GM12878 (cell line): ENCODE results near the gene ICAM2. TPM values are rescaled to one million over a fixed set of nuclear protein-coding genes. Genes with fewer than 3 reads are reported as not detected.

Source experiments
- ATAC-seq: fragments of 200-7000 bp; cut with Tn5 transposase; 3 replicates; pipeline ENCODE4 v1.9.1; 2020; ENCODE audit warnings: mild to moderate bottlenecking, moderate library complexity
- BruUV-seq: library from RNA; stranded (reverse); fragments of 400-500 nt; replicated peaks from 2 replicates; lab custom pipeline; 2021; lab: Mats Ljungman, UMichigan
- CTCF ChIA-PET: fragments of 300-600 bp; sonication (Branson Sonifier 250); formaldehyde crosslinking; extraction: SDS; loops from one replicate; lab custom pipeline; 2021; ENCODE audit warnings: inconsistent platforms; lab: Yijun Ruan, JAX
- POLR2A ChIA-PET: fragments of 350-600 bp; formaldehyde crosslinking; extraction: SDS; loops from one replicate; lab custom pipeline; 2021; ENCODE audit warnings: inconsistent platforms; lab: Charles Lee
- RAD21 ChIA-PET: fragments of 300-600 bp; sonication (Branson Sonifier 250); formaldehyde crosslinking; loops from one replicate; lab custom pipeline; 2023; ENCODE audit warnings: antibody characterized with exemption; ENCODE audit not compliant: unreplicated experiment; lab: Charles Lee
- SMC1A ChIA-PET: fragments of 300-600 bp; sonication (Branson Sonifier 250); formaldehyde crosslinking; loops from one replicate; lab custom pipeline; 2023; ENCODE audit not compliant: unreplicated experiment, uncharacterized antibody; lab: Charles Lee
- DNase-seq: peaks from one replicate; pipeline ENCODE4 v3.0.0-alpha.2; 2011; ENCODE audit warnings: low read depth, low spot score
- FAIRE-seq: peaks from 3 replicates; lab custom pipeline; 2011; peaks lifted over from hg19 to GRCh38; lab: Jason Lieb, UNC
- H2AFZ ChIP-seq: 2 replicates; pipeline ENCODE4 v1.6.0; 2011; ENCODE audit warnings: low read depth, low read length, control low read depth; ENCODE audit not compliant: control insufficient read depth
- H3K27ac ChIP-seq: 2 replicates; pipeline ENCODE4 v1.5.1; 2011; ENCODE audit warnings: control low read depth; ENCODE audit not compliant: control insufficient read depth, insufficient read depth
- H3K27me3 ChIP-seq, 2 experiments: replicated peaks in 1 of 2; 2 replicates each; pipeline versions ENCODE4 v1.6.0 to v1.6.1; 2011; ENCODE audit warnings: low read length in 1 of 2; ENCODE audit not compliant: control insufficient read depth in 2 of 2, insufficient read depth in 2 of 2
- H3K36me3 ChIP-seq, 2 experiments: 2 replicates each; pipeline ENCODE4 v1.5.1; 2011; ENCODE audit warnings: low read length in 1 of 2; ENCODE audit not compliant: control insufficient read depth in 2 of 2, insufficient read depth in 2 of 2
- H3K4me1 ChIP-seq: 2 replicates; pipeline ENCODE4 v1.6.1; 2011; ENCODE audit warnings: mild to moderate bottlenecking, low read length, moderate library complexity, mixed read lengths; ENCODE audit not compliant: control insufficient read depth, insufficient read depth
- H3K4me2 ChIP-seq: 2 replicates; pipeline ENCODE4 v1.6.0; 2011; ENCODE audit warnings: control low read depth; ENCODE audit not compliant: control insufficient read depth, insufficient read depth
- H3K4me3 ChIP-seq: fragments of 200-600 bp; sonication (generic); 2 replicates; pipeline ENCODE4 v1.5.1; 2016
- H3K79me2 ChIP-seq: 2 replicates; pipeline ENCODE4 v1.6.0; 2011; ENCODE audit warnings: low read length; ENCODE audit not compliant: control insufficient read depth, insufficient read depth
- H3K9ac ChIP-seq: 2 replicates; pipeline ENCODE4 v1.8.0; 2011; ENCODE audit warnings: low read length, control low read depth, mixed read lengths; ENCODE audit not compliant: control insufficient read depth, insufficient read depth
- H3K9me3 ChIP-seq: replicated peaks from 3 replicates; pipeline ENCODE4 v1.5.1; 2011; ENCODE audit warnings: mild to moderate bottlenecking, low read length; ENCODE audit not compliant: control insufficient read depth, insufficient read depth
- H4K20me1 ChIP-seq: 2 replicates; pipeline ENCODE4 v1.6.0; 2011; ENCODE audit not compliant: control insufficient read depth, insufficient read depth
- CBX3 ChIP-seq: fragments of 200-600 bp; sonication (generic); IDR thresholded peaks from 2 replicates; pipeline ENCODE4 v1.6.1; 2016; ENCODE audit warnings: low read depth, borderline replicate concordance
- CHD2 ChIP-seq: IDR thresholded peaks from 2 replicates; pipeline ENCODE4 v1.6.1; 2011; ENCODE audit warnings: low read depth, low read length, improper control_type of control experiment, borderline replicate concordance
- EED ChIP-seq: sonication (generic); IDR thresholded peaks from 2 replicates; pipeline ENCODE4 v1.6.1; 2016; ENCODE audit warnings: antibody characterized with exemption, low read depth
- EP300 ChIP-seq, 2 experiments: fragments of 150-350 bp in 1 of 2; IDR thresholded peaks; 2 replicates each; pipeline ENCODE4 v1.6.1; 2011 to 2012; ENCODE audit warnings: low read depth in 2 of 2, low read length in 2 of 2, borderline replicate concordance in 1 of 2, improper control_type of control experiment in 1 of 2, inconsistent platforms in 1 of 2; ENCODE audit not compliant: control insufficient read depth in 1 of 2
- KDM1A ChIP-seq: fragments of 200-600 bp; sonication (generic); IDR thresholded peaks from 2 replicates; pipeline ENCODE4 v1.6.1; 2016; ENCODE audit warnings: borderline replicate concordance
- NRF1 ChIP-seq: conservative IDR thresholded peaks from 2 replicates; pipeline ENCODE4 v1.6.1; 2011; ENCODE audit warnings: mild to moderate bottlenecking, low read depth, low read length, improper control_type of control experiment
- SIN3A ChIP-seq: IDR thresholded peaks from 2 replicates; pipeline ENCODE4 v1.6.1; 2012; ENCODE audit warnings: low read depth, low read length, improper control_type of control experiment
- SREBF1 ChIP-seq: IDR thresholded peaks from 2 replicates; pipeline ENCODE4 v1.6.1; 2012; ENCODE audit warnings: mild to moderate bottlenecking, low read length
- WGBS: methylation state at CpG from one replicate; pipeline ENCODE4 v1.1.6; 2016; ENCODE audit warnings: low lambda C conversion rate; ENCODE audit not compliant: insufficient replicate concordance, insufficient coverage; ENCODE audit errors: missing lambda C conversion rate; 5-methylcytosine and 5-hydroxymethylcytosine counted together
- in situ Hi-C: fragments of 300-500 bp; cut with MboI; formaldehyde crosslinking; loops from 9 replicates; pipeline ENCODE4 v1.14.3; 2018; ENCODE audit warnings: mixed read lengths
- intact Hi-C: fragments of 100-400 bp; cut with micrococcal nuclease; formaldehyde crosslinking; loops from one replicate; pipeline ENCODE4 v1.14.2; 2022; ENCODE audit not compliant: unreplicated experiment
- polyA plus RNA-seq, 11 experiments: library from polyadenylated mRNA; depleted of rRNA in 4 of 11; unstranded in 6 of 11; stranded (reverse) in 5 of 11; fragments of >200 nt; fragmentation: Nextera tagmentation in 4 of 11; fragmentation: Illumina TruSeq in 1 of 11; extraction: Ambion mirVana in 4 of 11; extraction: Trizol in 1 of 11; gene quantifications; 1 replicate in 1 of 11; 2 replicates in 10 of 11; pipeline versions ENCODE4 v1.2.1 to v1.2.3, GENCODE V29; 2011 to 2016; ENCODE audit warnings: inconsistent platforms in 2 of 11, missing spikeins in 2 of 11, low read depth in 1 of 11
- total RNA-seq, 4 experiments: library from RNA; depleted of rRNA in 3 of 4; stranded (reverse); fragments of >200 nt in 3 of 4; fragmentation: Illumina TruSeq in 1 of 4; extraction: Trizol in 1 of 4; gene quantifications; 2 replicates each; pipeline versions ENCODE4 v1.2.1 to v1.2.3, GENCODE V29; 2013 to 2021
- TF ChIP-seq, protein P1 (sequence below): fragments of 450-650 bp; IDR thresholded peaks from 2 replicates; pipeline ENCODE4 v1.6.1; 2016; ENCODE audit warnings: mild to moderate bottlenecking, moderate library complexity, borderline replicate concordance

ICAM2 gene
- total and polyA plus RNA-seq, 10 of the 15 experiments (the other 5 are each of a cell fraction or from before 2014, with no cell fraction given), result 23.6 to 108 (median 58.1) TPM

DNA sequence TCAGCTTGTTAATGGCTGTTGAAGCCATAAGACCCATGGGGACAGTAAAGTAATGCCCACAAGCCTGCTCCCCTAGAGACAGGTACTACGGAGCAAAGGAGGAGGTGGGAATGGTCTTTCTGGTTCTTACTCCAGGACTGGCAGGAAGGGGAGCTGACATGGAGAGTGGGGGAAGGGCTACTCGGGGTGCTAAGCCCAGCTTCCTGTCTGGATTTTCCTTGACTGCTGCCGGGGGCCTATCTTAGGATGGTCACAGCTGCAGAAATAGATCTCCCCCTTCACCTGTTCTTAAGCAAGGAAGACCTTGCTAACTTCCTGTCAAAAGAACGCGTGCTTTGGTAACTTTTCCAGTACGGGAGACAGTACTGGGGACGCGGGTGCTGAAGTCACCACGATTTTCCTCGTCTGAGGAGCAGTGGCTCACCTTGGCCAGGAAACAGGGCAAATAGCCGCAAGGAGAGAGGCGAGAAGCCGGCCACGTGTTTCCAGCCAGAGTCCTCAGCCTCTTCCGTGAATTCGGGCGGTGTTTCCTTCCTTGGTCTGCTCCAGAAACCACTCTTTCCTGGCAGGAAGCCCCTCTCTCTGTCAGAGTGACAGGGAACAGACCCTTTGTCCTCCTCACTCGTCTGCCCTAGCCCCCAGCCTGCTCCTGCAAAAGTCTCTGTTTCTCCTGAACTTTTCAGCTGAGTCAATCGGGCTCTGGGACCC lies 22.9 kb downstream of the ICAM2 start:
- TF ChIP-seq EED (0 out of 2 replicates have a peak, but pooled peaks have one; percentile 5), SIN3A (0 out of 2 replicates have a peak, but pooled peaks have one; percentile 2), CBX3 (no peak)
- TF ChIP-seq, all 136 proteins: peak for 2
- Histone ChIP-seq H3K79me2 (no peaks in the 10 kb centered on the region), H3K4me1 (peaks cover 4% of the 10 kb centered on the region), H3K36me3 (peaks cover 0 to 2% of the 10 kb centered on the region in 2 experiments; a peak in 2 of 4 replicates), H4K20me1 (no peaks in the 10 kb centered on the region), H3K27ac (no peak overlapping the region), H2AFZ (peak overlapping the region; percentile 95; the same call in 1 of the 2 replicates), H3K4me2 (peak overlapping the region; percentile 97), H3K9me3 (no peaks in the 10 kb centered on the region), H3K4me3 (peak overlapping the region; percentile 79; the same call in 1 of the 2 replicates), H3K27me3 (peaks cover 3 to 7% of the 10 kb centered on the region in 2 experiments; a peak in 3 of 4 replicates), H3K9ac (no peak overlapping the region; the same call in 1 of the 2 replicates)
- SMC1A ChIA-PET, result no interaction called here
- no peak for ATAC-seq
- BruUV-seq, result no TSS peak
- DNase-seq, result no peak
- in situ Hi-C loops, result no loop called here
- no peak for FAIRE-seq
- CTCF ChIA-PET, result interaction anchor here (0.8 to 1.8 kb wide), 5 partner anchors 18 to 77 kb away, joined by 3 to 6 read pairs (median 4); no protein-coding TSS in a partner anchor
- POLR2A ChIA-PET, result no interaction called here
- 27% methylated on average over 19 of the region's 19 CpGs for WGBS
- RAD21 ChIA-PET, result no interaction called here
- intact Hi-C loops, result no loop called here

DNA sequence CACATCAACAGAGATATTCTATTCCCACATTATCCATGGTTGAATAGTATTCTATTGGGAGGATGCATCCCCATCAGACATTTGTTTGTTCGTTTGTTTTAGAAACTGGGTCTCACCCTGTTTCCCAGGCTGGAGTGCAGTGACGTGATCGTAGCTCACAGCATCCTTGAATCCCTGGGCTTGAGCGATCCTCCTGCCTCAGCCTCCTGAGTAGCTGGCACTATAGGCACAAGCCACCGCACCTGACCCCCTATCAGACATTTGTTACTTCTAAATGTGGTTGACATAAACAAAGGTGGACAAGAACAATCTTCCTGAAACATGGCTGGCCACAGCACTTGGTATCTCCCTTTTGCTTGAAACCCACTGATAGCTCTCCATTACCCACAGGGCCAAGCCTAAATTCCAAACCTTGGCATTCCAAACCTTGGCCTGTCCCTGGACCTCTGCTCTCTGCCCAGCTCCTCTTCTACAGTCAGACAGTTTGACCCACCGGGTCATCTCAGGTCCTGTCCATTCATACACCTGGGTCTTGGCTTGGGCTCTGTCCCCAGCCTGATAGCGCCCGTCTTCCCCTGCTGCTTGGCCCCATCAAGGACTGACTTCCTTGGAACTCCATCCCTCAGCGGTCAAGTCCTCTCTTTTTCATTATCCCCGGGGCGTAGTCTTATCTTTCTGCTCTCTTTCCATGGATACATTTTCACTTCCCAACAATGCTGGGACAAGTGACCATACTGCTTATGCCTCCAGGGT lies 23.8 kb downstream of the ICAM2 start:
- H3K27me3 ChIP-seq, result peaks cover 3 to 7% of the 10 kb centered on the region in 2 experiments
- TF ChIP-seq EP300 (IDR thresholded peaks at IDR 0.05; ENCODE audit: borderline replicate concordance in 1 of 2, control insufficient read depth in 1 of 2, low read depth in 2 of 2, low read length in 2 of 2) (no peak), CHD2 (no peak), SREBF1 (no peak), NRF1 (no peak), KDM1A (no peak)
- TF ChIP-seq, protein P1, sequence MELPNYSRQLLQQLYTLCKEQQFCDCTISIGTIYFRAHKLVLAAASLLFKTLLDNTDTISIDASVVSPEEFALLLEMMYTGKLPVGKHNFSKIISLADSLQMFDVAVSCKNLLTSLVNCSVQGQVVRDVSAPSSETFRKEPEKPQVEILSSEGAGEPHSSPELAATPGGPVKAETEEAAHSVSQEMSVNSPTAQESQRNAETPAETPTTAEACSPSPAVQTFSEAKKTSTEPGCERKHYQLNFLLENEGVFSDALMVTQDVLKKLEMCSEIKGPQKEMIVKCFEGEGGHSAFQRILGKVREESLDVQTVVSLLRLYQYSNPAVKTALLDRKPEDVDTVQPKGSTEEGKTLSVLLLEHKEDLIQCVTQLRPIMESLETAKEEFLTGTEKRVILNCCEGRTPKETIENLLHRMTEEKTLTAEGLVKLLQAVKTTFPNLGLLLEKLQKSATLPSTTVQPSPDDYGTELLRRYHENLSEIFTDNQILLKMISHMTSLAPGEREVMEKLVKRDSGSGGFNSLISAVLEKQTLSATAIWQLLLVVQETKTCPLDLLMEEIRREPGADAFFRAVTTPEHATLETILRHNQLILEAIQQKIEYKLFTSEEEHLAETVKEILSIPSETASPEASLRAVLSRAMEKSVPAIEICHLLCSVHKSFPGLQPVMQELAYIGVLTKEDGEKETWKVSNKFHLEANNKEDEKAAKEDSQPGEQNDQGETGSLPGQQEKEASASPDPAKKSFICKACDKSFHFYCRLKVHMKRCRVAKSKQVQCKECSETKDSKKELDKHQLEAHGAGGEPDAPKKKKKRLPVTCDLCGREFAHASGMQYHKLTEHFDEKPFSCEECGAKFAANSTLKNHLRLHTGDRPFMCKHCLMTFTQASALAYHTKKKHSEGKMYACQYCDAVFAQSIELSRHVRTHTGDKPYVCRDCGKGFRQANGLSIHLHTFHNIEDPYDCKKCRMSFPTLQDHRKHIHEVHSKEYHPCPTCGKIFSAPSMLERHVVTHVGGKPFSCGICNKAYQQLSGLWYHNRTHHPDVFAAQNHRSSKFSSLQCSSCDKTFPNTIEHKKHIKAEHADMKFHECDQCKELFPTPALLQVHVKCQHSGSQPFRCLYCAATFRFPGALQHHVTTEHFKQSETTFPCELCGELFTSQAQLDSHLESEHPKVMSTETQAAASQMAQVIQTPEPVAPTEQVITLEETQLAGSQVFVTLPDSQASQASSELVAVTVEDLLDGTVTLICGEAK, result no peak
- TF ChIP-seq, all 136 proteins: peak for 0
- ChIA-PET CTCF (interaction anchor here (0.8 to 1.8 kb wide), 4 partner anchors 17 to 76 kb away, joined by 3 to 6 read pairs (median 4); no protein-coding TSS in a partner anchor), POLR2A (interaction anchor here (0.6 kb wide), 1 partner anchor 34 kb away, joined by 3 read pairs; no protein-coding TSS in a partner anchor), RAD21 (interaction anchor here (0.5 kb wide), 1 partner anchor 295 kb away, joined by 3 read pairs; no protein-coding TSS in a partner anchor), SMC1A (interaction anchor here (0.8 kb wide), 1 partner anchor 76 kb away, joined by 3 read pairs; no protein-coding TSS in a partner anchor)
- H3K9ac ChIP-seq, result no peak overlapping the region
- no peak for FAIRE-seq
- H3K79me2 ChIP-seq, result no peaks in the 10 kb centered on the region
- in situ Hi-C loops (no loop called here), intact Hi-C loops (no loop called here)
- H3K4me2 ChIP-seq, result no peak overlapping the region
- 58% methylated on average over 11 of the region's 11 CpGs for WGBS
- no peaks in the 10 kb centered on the region for H3K36me3 ChIP-seq
- no peak overlapping the region for H2AFZ ChIP-seq
- no peak overlapping the region for H3K27ac ChIP-seq
- DNase-seq, result no peak
- no peaks in the 10 kb centered on the region for H3K9me3 ChIP-seq
- peaks cover 4% of the 10 kb centered on the region for H3K4me1 ChIP-seq
- BruUV-seq, result no TSS peak
- no peaks in the 10 kb centered on the region for H4K20me1 ChIP-seq
- H3K4me3 ChIP-seq, result no peak overlapping the region
- no peak for ATAC-seq
